GM19239 (cell line): ENCODE data around the gene AP2S1.
"Not testable (repeated sequence)": the region's sequence is repeated elsewhere in the genome, so short reads cannot be mapped to it uniquely, and the experiment has no call there.

Experiments
- DNase-seq: peaks from one replicate; pipeline ENCODE4 v3.0.0; 2011; ENCODE audit warnings: low spot score; ENCODE audit not compliant: insufficient read length
- FAIRE-seq: peaks from 2 replicates; lab custom pipeline; 2011; peaks lifted over from hg19 to GRCh38; lab: Jason Lieb, UNC

The AP2S1 gene

DNA sequence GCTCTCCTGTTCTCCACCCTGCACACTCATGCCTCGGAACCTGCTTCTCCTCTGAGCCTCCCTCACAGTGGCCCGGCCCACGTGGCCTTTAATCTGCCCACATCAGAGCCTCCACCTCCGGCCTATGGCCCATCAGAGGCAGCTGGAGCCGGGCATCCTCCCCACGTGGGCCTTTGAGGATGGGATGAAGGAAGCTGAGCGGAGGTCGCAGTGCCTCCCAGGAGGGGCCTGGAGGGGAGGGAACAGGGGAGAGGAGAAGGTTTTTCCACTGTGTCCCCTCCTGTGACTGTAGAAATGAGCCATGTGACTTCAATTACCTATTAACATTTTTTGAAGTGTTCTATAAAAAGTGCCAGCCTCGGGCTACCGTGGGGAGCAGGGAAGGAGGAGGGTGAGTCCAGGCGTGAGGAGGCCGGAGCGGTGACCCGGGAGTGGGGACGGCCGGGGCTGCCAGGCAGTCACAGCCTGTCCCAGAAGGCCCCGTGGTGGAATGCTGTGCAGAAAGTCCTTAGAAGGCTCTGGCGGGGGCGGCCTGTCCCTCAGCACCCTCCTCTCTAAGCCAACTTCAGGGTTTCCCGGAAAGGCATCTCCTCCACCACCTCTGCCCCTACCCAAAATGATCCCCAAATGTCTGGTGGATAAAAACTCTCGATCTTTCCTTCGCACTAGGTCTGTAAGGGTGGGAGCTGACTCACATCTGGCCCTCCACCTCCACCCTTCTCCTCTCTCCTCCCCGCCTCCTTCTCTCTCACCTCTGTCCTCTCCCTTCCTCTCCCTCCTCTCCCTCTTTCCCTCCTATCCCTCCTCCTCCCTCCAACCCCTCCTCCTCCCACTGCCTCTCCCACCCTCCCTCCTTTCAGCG lies 37.4 kb downstream of the AP2S1 start:
- DNase-seq: no peak
- FAIRE-seq: no peak

DNA sequence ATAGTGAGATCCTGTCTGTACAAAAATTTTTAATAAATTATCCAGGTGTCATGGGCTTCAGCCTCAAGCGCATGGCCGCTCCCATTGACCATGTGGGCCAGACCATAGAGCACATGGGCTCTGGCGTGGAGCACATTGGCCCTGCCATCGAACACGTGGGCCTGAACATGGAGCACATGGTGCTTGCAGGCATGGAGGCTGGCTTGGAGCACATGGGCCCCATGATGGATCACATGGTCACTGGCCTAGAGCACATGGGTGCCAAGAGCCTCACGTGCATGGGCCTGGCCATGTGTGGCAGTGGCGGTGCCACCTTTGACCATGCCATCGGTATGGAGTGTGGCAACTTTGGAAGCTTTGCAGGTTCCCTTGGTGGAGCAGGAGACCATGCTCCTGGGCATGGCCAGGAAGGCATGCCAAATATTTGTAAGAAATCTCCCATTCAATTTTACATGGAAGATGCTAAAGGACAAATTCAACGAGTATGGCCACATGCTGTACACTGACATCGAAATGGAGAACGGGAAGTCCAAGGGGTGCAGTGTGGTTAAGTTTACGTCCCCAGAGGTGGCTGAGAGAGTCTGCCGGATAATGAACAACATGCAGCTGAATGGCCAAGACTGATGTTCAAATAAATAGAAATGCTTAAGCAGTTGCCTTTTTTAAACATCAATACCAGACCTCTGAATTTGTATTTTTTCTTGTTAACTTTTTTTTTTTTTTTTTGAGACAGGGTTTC lies 40.9 kb downstream of the AP2S1 start:
- no peak for DNase-seq
- FAIRE-seq: peak; percentile 53

DNA sequence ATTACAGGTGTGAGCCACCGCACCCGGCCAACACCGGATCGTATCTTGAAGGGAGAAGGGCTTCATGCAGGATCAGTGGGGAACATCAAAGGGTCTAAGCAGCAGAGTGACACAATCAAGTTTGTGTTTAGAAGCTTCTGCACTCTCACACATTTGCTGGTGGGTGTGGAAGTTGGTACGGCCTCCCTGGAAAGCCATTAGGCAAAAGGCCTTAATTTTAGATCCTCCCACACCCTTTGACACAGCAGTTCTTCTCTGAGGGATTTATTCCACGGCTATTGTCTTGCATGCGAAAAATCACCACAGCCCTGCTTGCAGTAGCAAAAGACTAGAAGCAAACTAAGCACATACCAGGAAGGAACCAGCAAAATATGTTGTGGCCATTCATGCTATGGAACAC lies 44.0 kb downstream of the AP2S1 start:
- no peak for DNase-seq
- no peak for FAIRE-seq

DNA sequence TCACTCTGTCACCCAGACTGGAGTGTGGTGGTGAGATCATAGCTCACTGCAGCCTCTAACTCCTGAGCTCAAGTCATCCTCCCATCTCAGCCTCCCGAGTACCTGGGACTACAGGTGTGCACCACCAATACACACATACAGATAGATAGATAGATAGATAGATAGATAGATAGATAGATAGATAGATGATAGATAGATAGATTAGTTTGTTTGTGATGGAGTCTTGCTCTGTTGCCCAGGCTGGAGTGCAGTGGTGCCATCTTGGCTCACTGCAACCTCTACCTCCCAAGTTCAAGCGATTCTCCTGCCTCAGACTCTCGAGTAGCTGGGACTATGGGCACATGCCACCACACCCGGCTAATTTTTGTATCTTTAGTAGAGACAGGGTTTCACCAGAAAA lies 46.2 kb downstream of the AP2S1 start:
- DNase-seq, FAIRE-seq: not testable (repeated sequence)

DNA sequence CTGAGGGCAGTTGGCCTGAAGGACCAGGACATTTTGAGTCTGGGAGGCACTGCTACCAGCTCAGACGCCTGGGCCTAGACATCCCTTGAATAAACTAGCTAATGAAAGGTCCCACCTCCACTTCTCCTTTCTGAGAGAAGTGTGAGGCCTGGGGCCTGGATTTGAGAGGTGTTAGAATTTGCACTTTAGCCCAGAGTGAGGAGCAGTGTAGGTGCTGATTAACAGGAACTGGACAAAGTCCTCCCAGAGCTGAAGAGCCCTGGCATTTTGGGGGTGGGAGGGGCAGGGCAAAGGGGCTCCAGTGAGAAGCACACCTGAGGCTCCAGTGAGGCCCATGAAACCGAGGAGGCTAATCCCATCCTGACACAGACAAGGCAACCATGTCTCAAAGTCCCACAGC lies 47.1 kb downstream of the AP2S1 start:
- DNase-seq: no peak
- FAIRE-seq: no peak

DNA sequence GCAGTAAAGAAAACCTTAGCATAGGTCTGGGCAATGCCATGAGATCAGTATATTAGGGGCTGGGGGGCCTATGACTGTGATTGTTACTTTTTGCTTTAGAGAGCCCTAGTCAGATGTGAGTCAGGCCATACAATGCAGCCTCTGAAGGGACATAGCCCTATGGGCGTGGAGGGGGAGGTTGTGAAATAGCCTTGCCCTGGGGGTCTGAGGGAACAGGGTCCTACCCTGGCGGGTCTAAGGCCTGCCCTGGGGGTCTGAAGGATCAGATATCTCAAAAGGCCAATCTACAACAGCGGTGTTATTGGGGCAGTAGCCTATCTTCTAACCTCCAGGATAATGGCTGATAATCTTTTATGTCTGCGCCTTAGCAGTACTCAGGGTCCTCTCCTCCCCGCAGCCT lies 48.5 kb downstream of the AP2S1 start:
- DNase-seq: no peak

DNA sequence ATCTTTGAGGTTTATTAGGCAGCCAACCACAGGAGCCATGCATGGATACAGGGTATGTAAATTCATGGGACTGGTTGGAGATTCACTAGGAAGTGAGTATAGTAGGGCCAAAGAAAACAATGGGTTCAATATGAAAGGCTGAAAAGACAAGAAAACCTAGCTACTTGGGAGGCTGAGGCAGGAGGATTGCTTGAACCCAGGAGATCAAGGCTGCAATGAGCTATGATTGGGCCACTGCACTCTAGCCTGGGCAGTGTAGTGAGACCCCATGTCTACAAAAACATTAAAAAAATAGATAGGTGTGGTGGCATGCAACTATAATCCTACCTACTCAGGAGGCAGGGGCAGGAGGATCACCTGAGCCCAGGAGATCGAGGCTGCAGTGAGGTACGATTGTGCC lies 51.9 kb downstream of the AP2S1 start:
- DNase-seq (no peak), FAIRE-seq (no peak)

More for the DNA sequence above, 48.5 kb downstream of the AP2S1 start:
- no peak for FAIRE-seq

DNA sequence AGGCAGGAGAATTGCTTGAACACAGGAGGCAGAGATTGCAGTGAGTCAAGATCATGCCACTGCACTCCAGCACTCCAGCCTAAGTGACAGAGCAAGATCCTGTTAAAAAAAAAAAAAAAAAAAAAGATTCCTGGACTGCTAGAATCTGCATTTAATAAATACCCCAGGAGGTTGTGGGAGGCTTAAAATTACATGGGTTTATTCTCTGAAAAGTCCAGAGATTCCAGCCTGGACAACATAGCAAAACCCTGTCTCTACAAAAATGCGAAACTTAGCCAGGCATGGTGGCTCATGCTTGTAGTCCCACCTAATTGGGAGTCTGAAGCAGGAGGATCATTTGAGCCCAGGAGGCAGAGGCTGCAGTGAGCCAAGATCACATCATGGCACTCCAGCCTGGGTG lies 52.8 kb downstream of the AP2S1 start:
- FAIRE-seq: no peak
- no peak for DNase-seq

DNA sequence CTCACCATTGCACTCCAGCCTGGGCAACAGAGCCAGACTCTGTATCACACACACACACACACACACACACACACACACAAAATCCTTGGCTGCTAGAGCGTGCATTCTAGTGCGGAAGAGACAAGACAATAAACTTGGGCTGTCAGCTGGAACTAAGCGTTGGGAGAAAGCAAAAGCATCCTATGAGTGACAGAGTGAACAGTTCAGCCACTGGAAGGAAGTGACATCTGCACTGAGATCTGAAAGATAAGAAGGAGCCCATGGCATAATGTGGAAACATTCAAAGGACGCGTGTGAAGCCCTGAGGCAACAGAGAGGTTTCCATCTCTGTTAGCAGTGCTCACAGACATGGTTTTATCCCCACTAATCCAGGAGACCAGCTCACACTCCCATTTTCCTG lies 58.7 kb downstream of the AP2S1 start:
- DNase-seq (no peak), FAIRE-seq (no peak)

DNA sequence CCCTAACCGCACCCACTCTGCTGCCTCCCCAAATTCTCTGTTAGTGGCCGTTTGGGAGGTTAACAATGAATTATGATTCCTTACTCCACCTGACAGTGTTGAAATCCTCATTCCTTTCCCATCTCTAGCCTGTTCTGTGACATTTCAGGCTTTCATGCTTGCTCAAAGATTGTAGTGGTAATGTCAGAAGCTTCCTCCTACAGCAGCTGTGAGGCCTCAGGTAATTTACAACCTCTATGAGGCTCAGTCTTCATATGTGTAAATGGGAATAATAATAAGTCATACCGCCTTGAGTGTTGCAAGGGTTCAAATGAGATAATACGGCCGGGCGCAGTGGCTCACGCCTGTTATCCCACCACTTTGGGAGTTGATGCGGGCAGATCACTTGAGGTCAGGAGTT lies 61.3 kb downstream of the AP2S1 start:
- DNase-seq (no peak), FAIRE-seq (no peak)

DNA sequence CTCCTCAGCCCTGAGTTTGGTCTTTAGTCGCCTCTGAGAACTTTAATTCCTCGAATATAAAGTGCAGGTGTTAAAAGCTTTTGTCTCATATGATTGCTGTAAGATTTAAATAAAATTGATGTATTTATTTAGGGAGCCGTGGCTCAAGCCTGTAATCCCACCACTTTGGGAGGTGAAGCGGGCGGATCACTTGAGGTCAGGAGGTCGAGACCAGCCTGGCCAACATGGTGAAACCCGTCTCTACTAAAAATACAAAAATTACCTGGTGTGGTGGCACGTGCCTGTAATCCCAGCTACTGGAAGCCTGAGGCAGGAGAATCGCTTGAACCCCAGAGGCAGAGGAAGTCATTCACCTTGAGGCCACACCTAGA lies 61.7 kb downstream of the AP2S1 start:
- DNase-seq (no peak), FAIRE-seq (no peak)

DNA sequence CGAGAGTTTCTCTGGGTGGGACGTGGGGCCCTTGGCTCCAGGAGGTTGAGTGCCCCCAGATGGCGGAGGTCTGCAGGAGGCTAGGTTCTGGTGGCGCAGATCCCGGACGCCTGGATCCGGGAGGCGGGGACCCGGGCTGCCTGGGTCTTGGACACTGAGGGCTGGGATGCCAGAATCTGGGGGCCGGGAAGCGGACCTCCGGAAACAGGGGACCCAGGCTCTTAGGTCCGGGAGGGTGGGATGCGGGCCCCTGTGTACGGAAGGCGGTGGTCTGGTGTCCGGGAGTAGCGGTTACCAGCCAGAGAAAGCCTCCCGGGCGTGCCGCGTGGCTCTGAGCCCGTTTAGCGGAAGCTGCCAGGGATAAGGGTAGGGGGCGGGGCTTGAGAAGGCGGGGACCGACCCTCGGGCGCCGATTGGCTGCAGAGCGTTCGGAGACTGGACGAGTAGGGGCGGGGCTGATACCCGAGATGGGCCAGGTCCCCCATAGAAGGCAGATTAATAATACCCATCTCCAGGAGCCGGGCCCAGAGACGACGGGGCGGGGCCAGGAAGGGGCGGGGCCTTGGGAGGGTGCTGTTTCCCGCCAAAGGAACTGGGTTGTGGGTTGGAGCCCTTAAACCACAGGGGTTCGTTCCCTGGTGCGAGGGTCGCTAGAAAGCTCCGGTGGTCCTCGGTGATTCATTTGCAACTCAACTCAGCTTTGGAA lies 62.2 kb downstream of the AP2S1 start, which contains the start of gene SLC1A5:
Gene SLC1A5 (minus strand): TSS at position 333 of the 706 bp plus-strand sequence. CDS start 629 bp downstream, outside the sequence.
- peak; percentile 78 for FAIRE-seq
- peak; percentile 94 for DNase-seq
